GM19467 (cell line): Measurements from ENCODE around the gene DTNA.
"Not testable (repeated sequence)": the region's sequence is repeated elsewhere in the genome, so short reads cannot be mapped to it uniquely, and the experiment has no call there.

Experiments
- ATAC-seq: cut with Tn5 transposase; IDR thresholded peaks from one replicate; pipeline ENCODE4 v1.9.1; 2021; ENCODE audit warnings: mild to moderate bottlenecking, moderate library complexity; ENCODE audit not compliant: unreplicated experiment

DTNA gene

DNA sequence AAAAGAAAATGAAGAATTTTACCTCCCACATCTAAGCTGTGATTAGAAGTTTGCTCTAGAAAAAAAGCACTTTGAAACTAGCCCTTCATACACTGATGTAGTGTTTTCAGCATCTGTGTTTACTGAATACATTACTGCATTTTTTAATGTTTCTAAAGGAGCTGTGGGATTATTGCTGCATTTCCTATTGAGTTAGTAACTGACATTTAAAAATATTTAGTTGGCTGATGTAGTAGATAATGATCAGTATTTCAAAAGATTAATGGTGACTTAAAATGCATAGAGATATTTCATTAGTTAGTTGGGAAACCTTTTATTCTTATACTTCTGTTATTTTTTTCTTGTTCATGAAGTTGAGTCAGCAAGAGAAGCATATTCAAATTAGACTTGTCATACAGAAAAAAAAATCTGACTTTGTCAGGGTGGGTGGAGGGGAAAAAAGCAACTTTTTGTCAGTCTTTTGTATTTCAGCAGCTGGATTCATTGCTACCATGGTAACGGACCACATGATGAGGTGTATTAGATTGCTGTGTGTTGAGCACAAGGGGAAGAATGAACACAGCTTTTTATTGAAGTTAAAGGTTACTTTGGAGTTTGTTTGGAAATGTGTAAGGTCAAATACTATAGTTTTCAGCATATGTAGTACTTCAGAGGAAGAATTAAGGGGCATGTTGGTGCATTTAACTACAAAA lies at the start of gene DTNA:
DTNA (plus strand) TSS at position 549 of the 692 bp plus-strand sequence. CDS start 45,679 bp downstream, outside the sequence.
- ATAC-seq = no peak

DNA sequence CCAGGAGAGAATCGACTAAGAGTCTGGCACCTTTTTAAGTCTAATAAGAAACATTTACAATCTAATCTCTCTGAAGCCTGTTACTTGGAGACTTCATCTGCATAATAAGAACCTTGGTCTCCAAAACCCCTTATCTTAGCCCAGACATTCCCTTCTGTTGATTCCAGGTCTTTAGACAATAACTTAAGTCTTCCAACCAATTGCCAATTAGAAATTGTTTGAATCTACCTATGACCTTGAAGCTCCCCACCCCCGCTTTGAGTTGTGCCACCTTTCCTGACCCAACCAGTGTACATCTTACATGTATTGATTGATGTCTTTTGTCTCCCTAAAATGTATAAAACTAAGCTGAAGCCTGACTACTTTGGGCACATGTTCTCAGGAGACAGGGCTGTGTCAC lies 49.5 kb upstream of the DTNA start:
- ATAC-seq = no peak

- peak; percentile 90 for ATAC-seq
Measured at GRCh38 chr18:34661464-34662087, 48.5 kb upstream of the DTNA start.

- ATAC-seq = no peak
Measured at GRCh38 chr18:34676816-34677574, 33.1 kb upstream of the DTNA start.

GRCh38 chr18:34689750-34690149 lies 20.3 kb upstream of the DTNA start:
- ATAC-seq = not testable (repeated sequence)

DNA sequence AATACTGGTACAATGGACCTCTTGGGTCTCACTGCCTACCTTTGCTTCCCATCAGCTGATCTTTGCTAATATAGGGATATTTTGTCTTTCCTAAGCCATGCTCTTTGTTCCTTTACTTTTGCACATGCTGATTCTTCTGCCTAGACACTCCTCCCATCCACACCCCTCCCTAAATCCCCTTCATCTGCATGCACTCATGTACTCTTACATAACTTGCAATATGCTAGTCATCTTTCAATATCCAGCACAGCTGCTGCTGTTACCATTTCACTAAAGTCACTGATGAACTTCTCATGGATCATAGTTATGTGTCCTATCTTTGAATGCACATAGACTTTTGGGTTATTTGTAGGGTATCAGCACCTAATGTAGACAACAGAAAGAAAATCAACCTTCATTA lies 18.5 kb upstream of the DTNA start:
- no peak for ATAC-seq

DNA sequence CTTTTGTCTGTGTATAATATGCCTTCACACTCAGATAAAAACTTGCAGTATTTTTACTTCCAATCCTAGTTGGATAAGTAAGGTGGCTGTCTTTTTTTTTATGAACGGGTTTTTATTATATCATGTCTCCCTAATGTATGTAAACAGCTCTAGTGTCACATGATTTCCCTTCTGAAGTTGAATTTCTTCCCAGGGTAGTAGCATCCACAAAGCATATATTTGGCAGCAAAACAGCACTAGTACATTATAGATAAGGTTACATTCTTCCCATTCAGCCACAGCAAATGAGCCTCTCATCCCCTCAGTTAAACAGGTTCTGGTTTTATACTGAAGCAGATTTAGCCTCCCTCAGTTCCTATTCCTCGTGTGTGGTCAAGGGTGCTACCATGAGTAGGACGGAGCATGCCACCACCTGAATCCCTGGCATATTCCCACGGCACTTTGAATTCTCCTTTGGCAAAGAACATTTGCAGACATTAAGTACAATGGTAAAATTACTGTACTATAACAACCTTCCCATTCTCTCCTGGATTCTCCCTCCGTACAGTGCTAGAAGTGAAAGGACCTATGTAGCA lies 15.4 kb upstream of the DTNA start:
- ATAC-seq = no peak

DNA sequence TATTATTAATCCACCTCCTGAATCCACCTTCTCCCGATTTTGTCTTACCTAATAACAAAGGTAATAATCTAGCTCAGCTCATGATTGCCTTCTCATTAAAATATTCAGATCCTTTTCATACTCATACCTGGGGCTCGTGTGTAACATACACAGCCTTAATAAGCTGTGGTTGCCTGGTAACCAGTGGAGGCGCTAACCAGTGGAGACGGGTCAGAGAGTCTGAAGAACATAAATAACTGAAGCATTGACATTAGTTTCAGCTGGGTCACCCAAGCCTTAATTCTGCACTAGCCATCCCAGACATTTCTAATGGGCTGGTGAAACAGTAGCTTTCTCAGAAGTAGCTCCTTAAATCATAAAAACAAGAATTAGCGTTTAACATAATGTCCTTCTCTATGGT lies 14.8 kb upstream of the DTNA start:
- ATAC-seq = no peak

- no peak for ATAC-seq
Measured at GRCh38 chr18:34696671-34697070, 13.4 kb upstream of the DTNA start.

DNA sequence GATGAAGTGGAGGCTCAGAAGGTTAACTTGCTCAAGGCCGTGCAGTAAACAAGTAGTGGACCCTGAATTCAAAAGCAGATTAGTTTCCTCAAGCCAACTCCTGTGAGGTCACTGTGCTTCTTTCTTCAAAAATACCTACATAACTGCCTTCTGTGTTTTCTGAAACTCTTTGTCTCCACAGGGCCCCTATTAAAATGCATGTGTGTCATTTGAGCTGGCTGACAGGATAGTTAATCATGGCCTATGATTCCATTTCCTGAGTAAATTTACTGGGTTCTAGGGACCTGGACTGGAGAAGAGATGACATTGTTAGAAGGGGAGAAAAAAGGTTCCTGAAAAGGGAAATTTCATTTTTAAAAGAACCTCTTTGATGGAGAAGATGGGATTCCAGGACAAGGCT lies 12.9 kb upstream of the DTNA start:
- ATAC-seq = no peak

- ATAC-seq = no peak
Measured at GRCh38 chr18:34697891-34698290, 12.2 kb upstream of the DTNA start.

- no peak for ATAC-seq
Measured at GRCh38 chr18:34701911-34702310, 8.2 kb upstream of the DTNA start.

GRCh38 chr18:34702814-34703213 lies 7.3 kb upstream of the DTNA start:
- no peak for ATAC-seq

DNA sequence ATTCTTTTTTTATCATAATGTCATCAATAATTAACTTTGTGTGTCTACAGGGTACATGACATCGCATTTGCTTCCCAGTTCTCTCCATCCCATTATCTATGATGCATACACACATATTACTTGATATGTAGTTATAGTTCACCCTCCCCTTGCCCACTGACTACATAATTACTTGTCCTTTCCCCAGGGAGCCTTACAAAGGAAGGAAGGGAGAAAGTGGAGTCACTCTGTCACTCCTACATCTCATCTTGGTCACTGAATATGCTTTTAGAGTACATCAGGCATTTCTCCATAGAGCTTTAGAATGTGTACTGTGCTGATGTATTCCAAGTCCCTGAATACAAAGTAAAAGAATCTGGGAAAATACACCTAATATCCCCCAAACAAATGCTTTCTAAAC lies 6.0 kb upstream of the DTNA start:
- ATAC-seq = no peak

DNA sequence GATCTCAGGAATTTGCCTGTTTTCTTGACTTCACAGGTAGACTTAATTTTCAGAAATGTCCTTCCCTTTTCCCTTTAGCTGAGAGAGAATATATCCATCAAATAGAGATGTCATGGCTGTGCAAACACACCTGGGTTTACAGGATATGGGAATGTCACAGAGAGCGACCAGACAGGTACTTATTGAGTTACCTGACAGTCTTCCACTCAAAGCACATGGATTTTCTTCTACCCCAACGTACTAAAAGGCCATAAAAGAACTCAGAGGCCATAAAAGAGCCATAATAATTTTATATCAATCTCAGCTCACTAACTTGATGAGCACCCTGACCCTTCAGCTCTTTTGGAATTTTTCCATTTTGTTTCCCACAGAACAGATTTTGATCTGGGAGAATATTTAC lies 5.3 kb upstream of the DTNA start:
- no peak for ATAC-seq

DNA sequence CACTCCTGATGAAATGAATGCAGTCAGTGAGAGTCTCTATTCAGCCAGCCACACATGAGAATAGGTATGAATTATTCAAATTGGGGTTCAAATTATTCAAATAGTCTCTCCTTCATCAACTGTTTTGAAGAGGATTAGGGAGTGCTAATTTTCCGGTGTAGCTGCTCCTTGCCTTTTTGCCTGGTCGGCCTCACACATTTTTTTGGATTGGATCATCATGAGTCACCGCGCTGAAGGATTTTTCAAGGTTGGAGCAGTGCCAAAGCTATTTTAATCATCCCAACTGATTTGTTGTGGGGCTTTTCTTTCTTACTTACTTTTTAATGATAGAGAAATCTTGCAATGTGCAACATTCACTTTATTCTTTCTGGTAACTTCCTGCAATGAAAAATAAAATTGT lies 2.4 kb upstream of the DTNA start:
- ATAC-seq = no peak

GRCh38 chr18:34709104-34709503 lies 994 bp upstream of the DTNA start:
- no peak for ATAC-seq

- ATAC-seq = no peak
Measured at GRCh38 chr18:34710458-34710914, 388 bp downstream of the DTNA start.

GRCh38 chr18:34710934-34711333 lies 836 bp downstream of the DTNA start:
- no peak for ATAC-seq

GRCh38 chr18:34716111-34716510 lies 6.0 kb downstream of the DTNA start:
- ATAC-seq = not testable (repeated sequence)

DNA sequence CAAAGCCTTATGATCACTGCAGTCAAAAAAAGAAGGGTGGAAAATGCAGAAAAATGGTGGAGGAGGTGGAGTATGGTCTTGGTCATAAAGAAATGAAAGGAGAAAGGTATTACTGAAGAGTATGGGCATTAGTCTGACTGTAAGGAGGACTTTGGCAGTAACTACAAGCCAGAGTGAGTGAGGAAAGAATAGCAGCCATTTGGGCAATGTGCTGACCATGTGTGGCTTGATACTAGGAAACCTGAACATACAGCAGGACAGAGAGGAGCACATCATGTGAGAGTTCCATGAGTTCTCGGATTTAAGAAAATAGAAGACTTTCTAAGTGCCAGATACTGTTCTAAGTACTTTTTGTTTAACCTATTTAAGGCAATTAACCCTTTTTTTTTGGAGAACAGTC lies 8.5 kb downstream of the DTNA start:
- no peak for ATAC-seq

GRCh38 chr18:34720220-34720619 lies 10.1 kb downstream of the DTNA start:
- no peak for ATAC-seq
